ENCODE results near the gene KIF2A.

The KIF2A gene

GRCh38 chr5:62431735-62432620, 126.0 kb downstream of the KIF2A start:
- DNase-seq (ENCODE audit: low spot score) (no peak), ATAC-seq (ENCODE audit: low read depth) (peak; percentile 25; the same call in 2 of the 3 replicates)
- H3K27ac ChIP-seq (ENCODE audit: poor library complexity, severe bottlenecking) = no peak overlapping the region

GRCh38 chr5:62432621-62433064, 126.6 kb downstream of the KIF2A start:
- H3K4me3 ChIP-seq (ENCODE audit: severe bottlenecking) = no peak overlapping the region
- ATAC-seq (ENCODE audit: low read depth) = no peak
- H3K27me3 ChIP-seq (ENCODE audit: insufficient read depth, poor library complexity, severe bottlenecking) = no peaks in the 10 kb centered on the region

More at GRCh38 chr5:62431735-62432620, 126.0 kb downstream of the KIF2A start:
- Histone ChIP-seq H3K27me3 (ENCODE audit: insufficient read depth, poor library complexity, severe bottlenecking) (no peaks in the 10 kb centered on the region), H3K9me3 (ENCODE audit: severe bottlenecking) (no peaks in the 10 kb centered on the region), H3K4me3 (ENCODE audit: severe bottlenecking) (no peak overlapping the region), H3K36me3 (ENCODE audit: low read depth) (no peaks in the 10 kb centered on the region), H3K4me1 (ENCODE audit: insufficient read depth, poor library complexity, severe bottlenecking) (no peaks in the 10 kb centered on the region)
- TF ChIP-seq CTCF (IDR thresholded peaks at IDR 0.05; ENCODE audit: poor library complexity, severe bottlenecking) = no peak

More at GRCh38 chr5:62432621-62433064, 126.6 kb downstream of the KIF2A start:
- no peak overlapping the region for H3K27ac ChIP-seq (ENCODE audit: poor library complexity, severe bottlenecking)
- no peaks in the 10 kb centered on the region for H3K9me3 ChIP-seq (ENCODE audit: severe bottlenecking)
- peaks cover 6% of the 10 kb centered on the region for H3K36me3 ChIP-seq (ENCODE audit: low read depth)
- no peaks in the 10 kb centered on the region for H3K4me1 ChIP-seq (ENCODE audit: insufficient read depth, poor library complexity, severe bottlenecking)
- no peak for DNase-seq (ENCODE audit: low spot score)
- TF ChIP-seq CTCF (IDR thresholded peaks at IDR 0.05; ENCODE audit: poor library complexity, severe bottlenecking) = no peak

Measured in RWPE2 (cell line).